SH-SY5Y (cell line): ENCODE measurements around the gene CNPY4.

Source experiments
- GATA2 ChIP-seq: IDR thresholded peaks from 2 replicates; pipeline ENCODE4 v1.6.1; 2011; ENCODE audit warnings: mild to moderate bottlenecking, low read depth, low read length
- GATA3 ChIP-seq: IDR thresholded peaks from 2 replicates; pipeline ENCODE4 v1.6.1; 2011; ENCODE audit warnings: low read depth, mild to moderate bottlenecking, low read length, moderate library complexity

DNA sequence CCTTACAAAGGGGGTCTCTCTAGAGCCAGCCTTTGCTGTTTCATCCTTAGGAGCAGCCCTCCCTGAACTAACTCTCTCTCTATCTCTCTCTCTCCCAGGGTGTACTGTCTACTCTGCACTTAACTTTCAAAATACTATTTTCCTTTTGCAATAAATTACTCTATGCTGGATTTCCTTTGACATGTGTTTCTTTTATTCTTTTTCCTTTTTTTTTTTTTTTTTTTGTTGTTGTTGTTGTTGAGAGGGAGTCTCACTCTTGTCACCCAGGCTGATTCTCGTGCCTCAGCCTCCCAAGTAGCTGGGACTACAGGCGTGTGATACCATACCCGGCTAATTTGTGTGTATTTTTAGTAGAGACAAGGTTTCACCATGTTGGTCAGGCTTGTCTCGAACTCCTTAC, 36.5 kb upstream of the CNPY4 start:
- no peak for TF ChIP-seq GATA2
- TF ChIP-seq GATA3, result no peak
